ENCODE data around the gene CCDC157.
"Not testable (repeated sequence)": the region's sequence is repeated elsewhere in the genome, so short reads cannot be mapped to it uniquely, and the experiment has no call there.

The CCDC157 gene

DNA sequence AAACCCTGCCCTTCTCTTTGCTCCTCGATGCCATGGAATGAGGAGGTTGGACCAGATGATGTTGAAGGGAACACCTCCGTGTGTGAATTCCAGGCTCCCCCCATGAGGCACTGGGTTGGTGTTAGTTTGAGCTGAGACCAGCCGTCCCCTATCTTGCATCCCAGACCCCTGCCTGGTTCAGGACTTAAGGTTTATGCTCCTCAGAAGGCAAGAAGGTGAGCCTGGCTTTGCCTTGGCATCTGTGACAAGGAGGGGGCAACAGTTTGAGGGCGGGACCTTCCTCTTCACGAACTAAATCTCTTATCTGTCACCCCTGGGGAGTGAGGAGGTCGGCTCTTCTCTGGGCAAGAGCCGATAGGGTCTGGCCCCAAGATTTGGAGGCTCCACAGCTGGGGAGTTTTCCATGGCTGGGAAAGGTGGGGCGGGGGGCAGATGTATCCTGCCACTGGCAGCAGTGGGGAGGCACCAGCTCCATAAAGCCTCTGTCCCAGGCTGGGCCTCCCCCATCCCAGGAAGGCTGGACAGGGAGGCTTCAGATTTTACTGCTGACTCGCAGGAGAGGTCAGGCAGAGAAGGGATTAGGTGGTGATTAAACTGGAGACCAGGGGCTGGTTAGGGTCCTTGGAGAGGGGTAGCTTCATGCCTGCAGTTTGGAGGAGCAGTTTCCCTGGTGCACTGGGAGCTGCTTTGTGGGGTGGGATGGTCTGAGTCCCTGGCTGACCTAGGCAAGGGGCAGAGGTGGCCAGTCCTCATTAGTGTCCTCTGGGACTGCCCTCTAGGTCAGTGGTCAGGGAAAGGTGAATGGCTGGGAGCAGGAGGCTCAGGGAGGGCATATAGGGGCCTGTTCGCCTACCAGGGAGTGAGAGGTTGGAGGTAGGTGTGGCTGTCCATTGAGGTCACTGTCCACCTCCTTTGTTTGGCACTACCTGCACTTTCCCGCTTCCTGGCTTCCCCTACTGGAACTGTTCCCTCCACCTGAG lies 41.1 kb downstream of the CCDC157 start:
- FAIRE-seq (no peak), DNase-seq (ENCODE audit: insufficient read length, low spot score) (no peak)
- TF ChIP-seq, protein P1, sequence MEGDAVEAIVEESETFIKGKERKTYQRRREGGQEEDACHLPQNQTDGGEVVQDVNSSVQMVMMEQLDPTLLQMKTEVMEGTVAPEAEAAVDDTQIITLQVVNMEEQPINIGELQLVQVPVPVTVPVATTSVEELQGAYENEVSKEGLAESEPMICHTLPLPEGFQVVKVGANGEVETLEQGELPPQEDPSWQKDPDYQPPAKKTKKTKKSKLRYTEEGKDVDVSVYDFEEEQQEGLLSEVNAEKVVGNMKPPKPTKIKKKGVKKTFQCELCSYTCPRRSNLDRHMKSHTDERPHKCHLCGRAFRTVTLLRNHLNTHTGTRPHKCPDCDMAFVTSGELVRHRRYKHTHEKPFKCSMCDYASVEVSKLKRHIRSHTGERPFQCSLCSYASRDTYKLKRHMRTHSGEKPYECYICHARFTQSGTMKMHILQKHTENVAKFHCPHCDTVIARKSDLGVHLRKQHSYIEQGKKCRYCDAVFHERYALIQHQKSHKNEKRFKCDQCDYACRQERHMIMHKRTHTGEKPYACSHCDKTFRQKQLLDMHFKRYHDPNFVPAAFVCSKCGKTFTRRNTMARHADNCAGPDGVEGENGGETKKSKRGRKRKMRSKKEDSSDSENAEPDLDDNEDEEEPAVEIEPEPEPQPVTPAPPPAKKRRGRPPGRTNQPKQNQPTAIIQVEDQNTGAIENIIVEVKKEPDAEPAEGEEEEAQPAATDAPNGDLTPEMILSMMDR (IDR thresholded peaks at IDR 0.05; ENCODE audit: insufficient read depth, missing control alignments): no peak

DNA sequence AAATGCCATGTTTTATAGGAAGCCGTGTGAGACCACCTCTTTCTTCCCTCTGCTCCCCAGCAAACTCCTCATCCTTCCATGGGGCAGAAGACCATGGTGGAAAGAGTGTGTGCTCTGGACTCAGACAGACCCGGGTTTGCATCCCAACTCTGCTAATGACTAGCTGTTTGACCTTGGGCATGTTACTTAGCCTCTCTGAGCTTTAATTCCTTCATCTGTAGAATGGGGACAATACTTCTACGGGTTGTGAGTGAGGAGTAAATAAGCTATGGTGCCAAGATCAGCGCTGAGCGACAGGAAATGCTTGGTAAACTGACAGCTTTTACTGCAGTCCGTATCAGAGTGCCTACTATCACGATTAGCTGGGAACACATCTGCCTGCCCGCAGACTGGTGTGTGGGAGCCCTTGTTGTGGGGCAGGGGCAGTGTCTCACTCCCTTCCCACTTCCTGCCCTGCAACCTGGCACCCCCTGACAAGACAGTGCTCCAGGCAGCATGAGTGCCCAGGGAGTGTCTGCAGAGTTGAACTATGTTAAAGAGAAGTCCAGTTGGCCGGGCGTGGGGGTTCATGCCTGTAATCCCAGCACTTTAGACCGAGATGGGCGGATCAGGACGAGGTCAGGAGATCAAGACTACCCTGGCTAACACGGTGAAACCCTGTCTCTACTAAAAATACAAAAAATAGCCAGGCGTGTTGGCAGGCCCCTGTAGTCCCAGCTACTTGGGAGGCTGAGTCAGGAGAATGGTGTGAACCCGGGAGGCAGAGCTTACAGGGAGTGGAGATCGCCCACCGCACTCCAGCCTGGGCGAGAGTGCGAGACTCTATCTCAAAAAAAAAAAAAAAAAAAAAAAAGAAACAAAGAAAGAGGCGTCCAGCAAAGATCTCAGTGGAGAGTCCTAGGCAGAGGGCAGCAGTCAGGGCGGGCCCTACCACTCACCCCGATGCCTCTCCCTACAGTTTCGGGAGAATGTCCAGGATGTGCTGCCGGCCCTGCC lies 42.2 kb downstream of the CCDC157 start:
- FAIRE-seq (no peak), DNase-seq (ENCODE audit: insufficient read length, low spot score) (no peak)
- TF ChIP-seq, protein P1 (IDR thresholded peaks at IDR 0.05; ENCODE audit: insufficient read depth, missing control alignments): no peak

DNA sequence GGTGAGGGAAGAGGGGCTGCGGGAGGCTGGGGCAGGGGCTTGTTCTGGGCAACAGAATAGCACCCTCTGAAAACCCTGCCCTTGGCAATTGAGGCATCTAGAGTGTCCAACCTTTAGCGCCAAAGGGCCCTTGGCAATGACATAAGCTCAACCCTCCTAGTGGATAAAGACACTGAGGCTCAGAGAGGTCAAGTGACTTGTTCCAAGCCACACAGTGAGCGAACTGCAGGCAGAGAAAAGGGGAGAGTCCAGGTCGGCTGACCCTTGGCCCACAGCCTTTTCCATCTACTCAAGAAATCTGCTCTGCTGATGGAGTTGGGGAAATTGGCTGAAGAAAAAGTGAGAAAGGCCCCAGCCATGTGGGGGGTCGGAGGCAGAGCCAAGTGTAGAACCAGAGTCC lies 42.9 kb downstream of the CCDC157 start:
- DNase-seq (ENCODE audit: insufficient read length, low spot score) (no peak), FAIRE-seq (no peak)
- TF ChIP-seq, protein P1 (IDR thresholded peaks at IDR 0.05; ENCODE audit: insufficient read depth, missing control alignments): no peak

DNA sequence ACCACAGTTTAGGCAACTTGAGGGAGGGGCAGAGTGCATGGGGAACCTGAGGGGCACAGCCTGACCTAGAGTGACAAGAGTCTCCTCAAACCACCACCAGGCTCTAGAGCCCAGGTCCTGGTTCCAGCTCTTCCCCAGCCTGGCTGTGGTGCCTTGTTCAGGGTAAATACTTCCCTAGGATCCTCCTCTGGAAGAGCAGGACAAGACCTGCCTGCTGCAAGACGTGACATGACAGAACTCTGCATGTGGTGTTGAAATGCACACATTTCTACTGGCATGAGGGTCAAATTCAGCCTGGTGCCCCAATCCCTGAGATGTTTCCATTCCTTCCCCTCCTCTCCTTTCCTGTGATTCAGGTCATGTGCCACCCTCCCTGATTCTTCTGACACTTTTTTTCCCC lies 43.4 kb downstream of the CCDC157 start:
- TF ChIP-seq, protein P1 (IDR thresholded peaks at IDR 0.05; ENCODE audit: insufficient read depth, missing control alignments): no peak
- no peak for FAIRE-seq
- DNase-seq (ENCODE audit: insufficient read length, low spot score): no peak

DNA sequence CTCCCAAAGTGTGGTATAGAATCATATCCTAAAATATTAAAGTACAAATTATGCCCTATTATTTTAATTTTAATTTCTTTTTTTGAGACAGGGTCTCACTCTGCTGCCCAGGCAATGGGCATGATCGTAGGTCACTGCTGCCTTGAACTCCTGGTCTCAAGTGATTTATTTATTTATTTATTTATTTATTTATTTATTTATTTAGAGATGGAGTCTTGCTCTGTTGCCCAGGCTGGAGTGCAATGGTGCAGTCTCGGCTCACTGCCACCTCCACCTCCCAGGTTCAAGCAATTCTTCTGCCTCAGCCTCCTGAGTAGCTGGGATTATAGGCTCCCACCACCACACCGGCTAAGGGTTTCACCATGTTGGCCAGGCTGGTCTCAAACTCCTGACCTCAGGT lies 44.2 kb downstream of the CCDC157 start:
- not testable (repeated sequence) for FAIRE-seq; DNase-seq (ENCODE audit: insufficient read length, low spot score)

- no peak for DNase-seq (ENCODE audit: insufficient read length, low spot score)
- no peak for FAIRE-seq
- TF ChIP-seq, protein P1 (IDR thresholded peaks at IDR 0.05; ENCODE audit: insufficient read depth, missing control alignments): no peak
Measured at GRCh38 chr22:30402028-30402765, 45.4 kb downstream of the CCDC157 start.

DNA sequence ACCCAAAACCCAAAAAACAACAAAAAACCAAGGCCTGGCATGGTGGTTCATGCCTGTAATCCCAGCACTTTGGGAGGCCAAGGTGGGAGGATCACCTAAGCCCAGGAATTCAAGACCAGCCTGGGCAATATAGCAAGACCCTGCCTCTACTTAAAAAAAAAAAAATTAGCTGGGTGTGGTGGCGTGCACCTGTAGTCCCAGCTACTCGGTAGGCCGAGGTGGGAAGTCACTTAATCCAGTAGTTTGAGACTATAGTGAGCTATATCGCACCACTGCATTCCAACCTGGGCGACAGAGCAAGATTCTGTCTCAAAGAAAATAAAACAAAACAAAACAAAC lies 45.9 kb downstream of the CCDC157 start:
- not testable (repeated sequence) for FAIRE-seq; DNase-seq (ENCODE audit: insufficient read length, low spot score)
